Central memory CD8-positive, alpha-beta T cell (primary cell): ENCODE results near the gene PIGW.

Experiments
- ATAC-seq: fragments of 150-1000 bp; cut with Tn5 transposase; replicated peaks from 2 replicates; pipeline ENCODE4 v1.10.0; 2022; ENCODE audit warnings: mild to moderate bottlenecking, moderate FRiP score, moderate number of reproducible peaks; ENCODE audit not compliant: poor library complexity, severe bottlenecking; ENCODE audit errors: extremely low read depth
- DNase-seq, 2 donors: peaks; one replicate each; pipeline ENCODE4 v3.0.0; 2021; ENCODE audit warnings: low spot score in 2 of 2
- H3K27ac Mint-ChIP-seq: one replicate; pipeline ENCODE4 v1.8.0; 2022; ENCODE audit warnings: low read depth, mild to moderate bottlenecking, moderate library complexity, mixed read lengths
- H3K27me3 Mint-ChIP-seq: one replicate; pipeline ENCODE4 v1.8.0; 2022; ENCODE audit warnings: mixed read lengths
- H3K36me3 Mint-ChIP-seq: one replicate; pipeline ENCODE4 v1.8.0; 2022; ENCODE audit warnings: mild to moderate bottlenecking, moderate library complexity, mixed read lengths; ENCODE audit not compliant: insufficient read depth
- H3K4me1 Mint-ChIP-seq: one replicate; pipeline ENCODE4 v1.8.0; 2022; ENCODE audit warnings: mixed read lengths
- H3K4me3 Mint-ChIP-seq: one replicate; pipeline ENCODE4 v1.8.0; 2022; ENCODE audit warnings: mild to moderate bottlenecking, moderate library complexity, mixed read lengths
- H3K9me3 Mint-ChIP-seq: one replicate; pipeline ENCODE4 v1.8.0; 2022; ENCODE audit warnings: mixed read lengths

PIGW gene

GRCh38 chr17:36534840-36535668, at the start of gene PIGW, which contains the start of gene MYO19:
PIGW (plus strand) TSS chr17:36534987; CDS start chr17:36537102, 2,115 bp downstream.
MYO19 (minus strand) TSS chr17:36534868; CDS start chr17:36532538, 2,330 bp downstream.
- H3K4me1 Mint-ChIP-seq = peaks cover 30% of the 10 kb centered on the region
- peak within 1 kb of the TSS; percentile 99 for H3K4me3 Mint-ChIP-seq
- H3K27ac Mint-ChIP-seq = peak within 1 kb of the TSS; percentile 96
- peaks cover 22% of the 10 kb centered on the region for H3K36me3 Mint-ChIP-seq
- H3K27me3 Mint-ChIP-seq = no peaks in the 10 kb centered on the region
- DNase-seq = peak; percentile 74
- ATAC-seq = peak; percentile 85
- no peaks in the 10 kb centered on the region for H3K9me3 Mint-ChIP-seq

GRCh38 chr17:36485027-36485426, 49.8 kb upstream of the PIGW start:
- H3K27me3 Mint-ChIP-seq = peaks cover 28% of the 10 kb centered on the region
- H3K4me3 Mint-ChIP-seq = peak overlapping the region; percentile 93
- H3K9me3 Mint-ChIP-seq = no peaks in the 10 kb centered on the region
- DNase-seq = no peak
- ATAC-seq = no peak
- peaks cover 13% of the 10 kb centered on the region for H3K36me3 Mint-ChIP-seq
- peaks cover 29% of the 10 kb centered on the region for H3K4me1 Mint-ChIP-seq
- H3K27ac Mint-ChIP-seq = no peak overlapping the region

- H3K27me3 Mint-ChIP-seq = peaks cover 20% of the 10 kb centered on the region
- no peaks in the 10 kb centered on the region for H3K9me3 Mint-ChIP-seq
- H3K4me1 Mint-ChIP-seq = peaks cover 32% of the 10 kb centered on the region
- no peak for ATAC-seq
- peak overlapping the region; percentile 94 for H3K27ac Mint-ChIP-seq
- peak overlapping the region; percentile 93 for H3K4me3 Mint-ChIP-seq
- DNase-seq = no peak
- peaks cover 14% of the 10 kb centered on the region for H3K36me3 Mint-ChIP-seq
These were observed 49.0 kb upstream of the PIGW start for GRCh38 chr17:36485805-36486203.

GRCh38 chr17:36486204-36487194, 48.3 kb upstream of the PIGW start, which contains the start of gene ZNHIT3:
ZNHIT3 (plus strand) TSS chr17:36486681; CDS start chr17:36486700, 19 bp downstream.
- Mint-ChIP-seq H3K27ac (peak within 1 kb of the TSS; percentile 94), H3K36me3 (peaks cover 19% of the 10 kb centered on the region), H3K27me3 (peaks cover 13% of the 10 kb centered on the region), H3K9me3 (no peaks in the 10 kb centered on the region), H3K4me1 (peaks cover 39% of the 10 kb centered on the region), H3K4me3 (peak within 1 kb of the TSS; percentile 93)
- DNase-seq (peak; percentile 77 to 86), ATAC-seq (peak; percentile 97)

- ATAC-seq = no peak
- Mint-ChIP-seq H3K27me3 (no peaks in the 10 kb centered on the region), H3K27ac (no peak overlapping the region), H3K9me3 (no peaks in the 10 kb centered on the region), H3K4me1 (peaks cover 23% of the 10 kb centered on the region), H3K36me3 (peaks cover 62% of the 10 kb centered on the region), H3K4me3 (no peak overlapping the region)
- DNase-seq = no peak
These were observed 40.8 kb upstream of the PIGW start for GRCh38 chr17:36493956-36494355.

- H3K4me3 Mint-ChIP-seq = no peak overlapping the region
- DNase-seq = no peak
- no peak overlapping the region for H3K27ac Mint-ChIP-seq
- no peaks in the 10 kb centered on the region for H3K9me3 Mint-ChIP-seq
- no peaks in the 10 kb centered on the region for H3K27me3 Mint-ChIP-seq
- no peak for ATAC-seq
- peaks cover 21% of the 10 kb centered on the region for H3K4me1 Mint-ChIP-seq
- H3K36me3 Mint-ChIP-seq = peaks cover 61% of the 10 kb centered on the region
These were observed 40.1 kb upstream of the PIGW start for GRCh38 chr17:36494674-36495073.

GRCh38 chr17:36495076-36495578, 39.7 kb upstream of the PIGW start:
- no peak for DNase-seq
- Mint-ChIP-seq H3K36me3 (peaks cover 58% of the 10 kb centered on the region), H3K4me3 (no peak overlapping the region), H3K27ac (no peak overlapping the region), H3K4me1 (peaks cover 17% of the 10 kb centered on the region), H3K27me3 (no peaks in the 10 kb centered on the region), H3K9me3 (no peaks in the 10 kb centered on the region)
- ATAC-seq = no peak

GRCh38 chr17:36496018-36496789, 38.6 kb upstream of the PIGW start:
- DNase-seq = no peak
- H3K27me3 Mint-ChIP-seq = no peaks in the 10 kb centered on the region
- no peaks in the 10 kb centered on the region for H3K9me3 Mint-ChIP-seq
- H3K36me3 Mint-ChIP-seq = peaks cover 55% of the 10 kb centered on the region
- H3K4me1 Mint-ChIP-seq = peaks cover 11% of the 10 kb centered on the region
- ATAC-seq = no peak
- no peak overlapping the region for H3K27ac Mint-ChIP-seq
- H3K4me3 Mint-ChIP-seq = no peak overlapping the region

GRCh38 chr17:36498155-36498554, 36.6 kb upstream of the PIGW start:
- H3K9me3 Mint-ChIP-seq = no peaks in the 10 kb centered on the region
- peaks cover 10% of the 10 kb centered on the region for H3K4me1 Mint-ChIP-seq
- DNase-seq = no peak
- H3K4me3 Mint-ChIP-seq = no peak overlapping the region
- no peak for ATAC-seq
- no peaks in the 10 kb centered on the region for H3K27me3 Mint-ChIP-seq
- peaks cover 43% of the 10 kb centered on the region for H3K36me3 Mint-ChIP-seq
- H3K27ac Mint-ChIP-seq = no peak overlapping the region

GRCh38 chr17:36498560-36499300, 36.1 kb upstream of the PIGW start:
- DNase-seq = no peak
- Mint-ChIP-seq H3K9me3 (no peaks in the 10 kb centered on the region), H3K27ac (no peak overlapping the region), H3K4me3 (no peak overlapping the region), H3K36me3 (peaks cover 43% of the 10 kb centered on the region), H3K27me3 (no peaks in the 10 kb centered on the region), H3K4me1 (peaks cover 15% of the 10 kb centered on the region)
- no peak for ATAC-seq

GRCh38 chr17:36500745-36501225, 34.0 kb upstream of the PIGW start:
- peaks cover 10% of the 10 kb centered on the region for H3K4me1 Mint-ChIP-seq
- ATAC-seq = no peak
- DNase-seq = no peak
- no peaks in the 10 kb centered on the region for H3K27me3 Mint-ChIP-seq
- no peak overlapping the region for H3K4me3 Mint-ChIP-seq
- H3K27ac Mint-ChIP-seq = no peak overlapping the region
- peaks cover 34% of the 10 kb centered on the region for H3K36me3 Mint-ChIP-seq
- no peaks in the 10 kb centered on the region for H3K9me3 Mint-ChIP-seq
